Astrocyte (in vitro differentiated cells and primary cell): Measurements from ENCODE around the gene HAUS7. TPM values are rescaled to one million over a fixed set of nuclear protein-coding genes. Genes with fewer than 3 reads are reported as not detected.

ENCODE experiments used
- DNase-seq: peaks from one replicate; pipeline ENCODE4 v3.0.0-alpha.2; 2010; ENCODE audit warnings: low read depth
- FAIRE-seq: peaks from 2 replicates; lab custom pipeline; 2011; peaks lifted over from hg19 to GRCh38; lab: Jason Lieb, UNC
- H2AFZ ChIP-seq: 2 replicates; pipeline ENCODE4 v1.6.0; 2012; ENCODE audit warnings: low read depth, low read length, inconsistent platforms
- H3K27ac ChIP-seq: 2 replicates; pipeline ENCODE4 v1.5.1; 2011; ENCODE audit warnings: low read depth, low read length, inconsistent platforms
- H3K27me3 ChIP-seq: 2 replicates; pipeline ENCODE4 v1.6.0; 2011; ENCODE audit warnings: low read length, inconsistent platforms; ENCODE audit not compliant: insufficient read depth
- H3K36me3 ChIP-seq: 2 replicates; pipeline ENCODE4 v1.5.1; 2011; ENCODE audit warnings: low read length, inconsistent platforms; ENCODE audit not compliant: insufficient read depth
- H3K4me1 ChIP-seq: 2 replicates; pipeline ENCODE4 v1.5.1; 2011; ENCODE audit warnings: low read length, inconsistent platforms; ENCODE audit not compliant: insufficient read depth
- H3K4me2 ChIP-seq: 2 replicates; pipeline ENCODE4 v1.6.0; 2012; ENCODE audit warnings: low read length, inconsistent platforms
- H3K4me3 ChIP-seq: 2 replicates; pipeline ENCODE4 v1.5.1; 2011; ENCODE audit warnings: low read depth, mild to moderate bottlenecking, low read length, inconsistent platforms; ENCODE audit not compliant: insufficient read depth
- H3K79me2 ChIP-seq: 2 replicates; pipeline ENCODE4 v1.6.0; 2012; ENCODE audit warnings: mild to moderate bottlenecking, low read length, inconsistent platforms; ENCODE audit not compliant: insufficient read depth
- H3K9ac ChIP-seq: 2 replicates; pipeline ENCODE4 v1.6.0; 2012; ENCODE audit warnings: mild to moderate bottlenecking, low read length, inconsistent platforms
- H3K9me3 ChIP-seq: 2 replicates; pipeline ENCODE4 v1.5.1; 2012; ENCODE audit warnings: low read depth, mild to moderate bottlenecking, low read length, inconsistent platforms; ENCODE audit not compliant: insufficient read depth
- H4K20me1 ChIP-seq: 2 replicates; pipeline ENCODE4 v1.6.0; 2012; ENCODE audit warnings: low read length, inconsistent platforms; ENCODE audit not compliant: insufficient read depth
- H3K27ac Mint-ChIP-seq: one replicate; pipeline ENCODE4 v1.8.0; 2021; ENCODE audit warnings: mild to moderate bottlenecking, mixed read lengths; ENCODE audit not compliant: unreplicated experiment
- H3K27me3 Mint-ChIP-seq: one replicate; pipeline ENCODE4 v1.8.0; 2021; ENCODE audit warnings: low read depth, mixed read lengths; ENCODE audit not compliant: unreplicated experiment
- H3K36me3 Mint-ChIP-seq: one replicate; pipeline ENCODE4 v1.8.0; 2021; ENCODE audit warnings: low read depth, mixed read lengths; ENCODE audit not compliant: unreplicated experiment
- H3K4me1 Mint-ChIP-seq: one replicate; pipeline ENCODE4 v1.8.0; 2021; ENCODE audit warnings: low read depth, mixed read lengths; ENCODE audit not compliant: unreplicated experiment
- H3K4me3 Mint-ChIP-seq: one replicate; pipeline ENCODE4 v1.8.0; 2021; ENCODE audit warnings: mild to moderate bottlenecking, moderate library complexity, mixed read lengths; ENCODE audit not compliant: unreplicated experiment
- H3K9me3 Mint-ChIP-seq: one replicate; pipeline ENCODE4 v1.8.0; 2021; ENCODE audit warnings: mild to moderate bottlenecking, mixed read lengths; ENCODE audit not compliant: unreplicated experiment
- CTCF ChIP-seq: IDR thresholded peaks from 2 replicates; pipeline ENCODE4 v1.5.1; 2011; ENCODE audit warnings: low read depth, mild to moderate bottlenecking, inconsistent platforms, low read length, moderate library complexity; ENCODE audit not compliant: insufficient read depth
- EZH2 ChIP-seq: IDR thresholded peaks from 2 replicates; pipeline ENCODE4 v1.6.1; 2012; ENCODE audit warnings: mild to moderate bottlenecking, low read length, inconsistent platforms; ENCODE audit not compliant: insufficient read depth
- total RNA-seq: library from RNA; stranded (reverse); gene quantifications from 2 replicates; pipeline ENCODE4 v1.2.1, GENCODE V29; 2021

The HAUS7 gene
- total RNA-seq, 1 donor from 2014 or later, result 12.1 TPM

GRCh38 chrX:153413731-153414130 is 56.6 kb downstream of the HAUS7 start:
- no peaks in the 10 kb centered on the region for H4K20me1 ChIP-seq
- no peak overlapping the region for H3K27ac Mint-ChIP-seq

GRCh38 chrX:153412746-153413720 is 57.3 kb downstream of the HAUS7 start:
- H3K36me3 Mint-ChIP-seq, result no peaks in the 10 kb centered on the region
- no peak overlapping the region for H2AFZ ChIP-seq
- H3K9me3 Mint-ChIP-seq, result no peaks in the 10 kb centered on the region

More at GRCh38 chrX:153413731-153414130, 56.6 kb downstream of the HAUS7 start:
- no peaks in the 10 kb centered on the region for H3K9me3 ChIP-seq
- peaks cover 37% of the 10 kb centered on the region for H3K27me3 Mint-ChIP-seq
- no peak for DNase-seq
- H3K4me3 ChIP-seq, result no peak overlapping the region
- H3K4me1 Mint-ChIP-seq, result no peaks in the 10 kb centered on the region
- no peaks in the 10 kb centered on the region for H3K27me3 ChIP-seq
- no peak overlapping the region for H3K4me3 Mint-ChIP-seq
- no peak overlapping the region for H3K4me2 ChIP-seq
- H3K9me3 Mint-ChIP-seq, result no peaks in the 10 kb centered on the region
- H3K27ac ChIP-seq, result no peak overlapping the region
- H3K36me3 ChIP-seq, result no peaks in the 10 kb centered on the region
- H3K4me1 ChIP-seq, result no peaks in the 10 kb centered on the region
- H2AFZ ChIP-seq, result no peak overlapping the region
- no peak overlapping the region for H3K9ac ChIP-seq
- no peaks in the 10 kb centered on the region for H3K36me3 Mint-ChIP-seq
- FAIRE-seq, result no peak
- no peaks in the 10 kb centered on the region for H3K79me2 ChIP-seq
- TF ChIP-seq EZH2, result no peak
- TF ChIP-seq CTCF, result no peak

More at GRCh38 chrX:153412746-153413720, 57.3 kb downstream of the HAUS7 start:
- FAIRE-seq (no peak), DNase-seq (no peak)
- Histone ChIP-seq H3K27me3 (no peaks in the 10 kb centered on the region), H3K4me2 (no peak overlapping the region), H4K20me1 (no peaks in the 10 kb centered on the region), H3K4me3 (no peak overlapping the region), H3K9ac (no peak overlapping the region), H3K79me2 (no peaks in the 10 kb centered on the region), H3K36me3 (no peaks in the 10 kb centered on the region), H3K27ac (no peak overlapping the region), H3K4me1 (no peaks in the 10 kb centered on the region), H3K9me3 (no peaks in the 10 kb centered on the region)
- TF ChIP-seq CTCF (no peak), EZH2 (no peak)
- Mint-ChIP-seq H3K27ac (no peak overlapping the region), H3K4me3 (no peak overlapping the region), H3K27me3 (peaks cover 35% of the 10 kb centered on the region), H3K4me1 (no peaks in the 10 kb centered on the region)
